NCI-H1694 (cell line): Measurements from ENCODE around the gene ZNF571.

Source experiments
- DNase-seq: peaks from one replicate; lab custom pipeline; 2025; lab: John Stamatoyannopoulos, UW

Gene ZNF571

DNA sequence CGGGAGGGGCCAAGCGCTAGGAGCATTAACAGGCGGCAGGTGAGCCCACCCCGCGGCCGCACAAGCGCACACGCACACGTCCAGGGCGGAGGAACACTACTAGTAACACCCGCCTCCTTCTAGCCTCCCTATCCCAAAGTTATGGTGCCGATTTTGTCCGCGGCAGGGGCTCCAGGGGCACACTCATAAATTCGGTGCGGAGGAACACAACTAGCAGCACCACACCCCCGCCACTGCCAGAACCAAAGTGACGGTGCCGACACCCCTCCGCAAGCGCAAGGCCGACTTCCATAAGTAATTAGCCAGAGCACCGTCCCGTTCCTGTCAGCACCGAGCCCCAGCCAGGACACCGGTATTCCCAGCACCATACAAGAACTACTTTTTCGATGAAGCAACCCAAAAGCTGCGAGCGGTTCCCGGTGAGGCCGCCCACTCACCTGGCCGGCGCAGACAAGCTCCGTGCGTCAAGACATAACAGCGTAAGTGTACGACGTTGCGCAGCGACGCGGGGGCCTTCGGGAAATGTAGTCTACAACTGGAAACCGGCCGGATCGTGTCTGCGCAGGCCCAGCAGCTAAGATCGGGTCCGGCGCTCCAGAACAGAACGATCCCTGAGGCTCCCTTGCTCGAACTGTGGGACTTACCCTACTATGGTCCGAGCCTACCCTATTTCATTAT is at the start of gene ZNF571, which contains the start of gene ZNF540:
TSS of gene ZNF571 (minus strand) at position 489 of the 678 bp plus-strand sequence. CDS start 8,116 bp downstream, outside the sequence.
TSS of gene ZNF540 (plus strand) at position 573 of the 678 bp plus-strand sequence. CDS start 3,572 bp downstream, outside the sequence.
- peak; percentile 79 for DNase-seq

DNA sequence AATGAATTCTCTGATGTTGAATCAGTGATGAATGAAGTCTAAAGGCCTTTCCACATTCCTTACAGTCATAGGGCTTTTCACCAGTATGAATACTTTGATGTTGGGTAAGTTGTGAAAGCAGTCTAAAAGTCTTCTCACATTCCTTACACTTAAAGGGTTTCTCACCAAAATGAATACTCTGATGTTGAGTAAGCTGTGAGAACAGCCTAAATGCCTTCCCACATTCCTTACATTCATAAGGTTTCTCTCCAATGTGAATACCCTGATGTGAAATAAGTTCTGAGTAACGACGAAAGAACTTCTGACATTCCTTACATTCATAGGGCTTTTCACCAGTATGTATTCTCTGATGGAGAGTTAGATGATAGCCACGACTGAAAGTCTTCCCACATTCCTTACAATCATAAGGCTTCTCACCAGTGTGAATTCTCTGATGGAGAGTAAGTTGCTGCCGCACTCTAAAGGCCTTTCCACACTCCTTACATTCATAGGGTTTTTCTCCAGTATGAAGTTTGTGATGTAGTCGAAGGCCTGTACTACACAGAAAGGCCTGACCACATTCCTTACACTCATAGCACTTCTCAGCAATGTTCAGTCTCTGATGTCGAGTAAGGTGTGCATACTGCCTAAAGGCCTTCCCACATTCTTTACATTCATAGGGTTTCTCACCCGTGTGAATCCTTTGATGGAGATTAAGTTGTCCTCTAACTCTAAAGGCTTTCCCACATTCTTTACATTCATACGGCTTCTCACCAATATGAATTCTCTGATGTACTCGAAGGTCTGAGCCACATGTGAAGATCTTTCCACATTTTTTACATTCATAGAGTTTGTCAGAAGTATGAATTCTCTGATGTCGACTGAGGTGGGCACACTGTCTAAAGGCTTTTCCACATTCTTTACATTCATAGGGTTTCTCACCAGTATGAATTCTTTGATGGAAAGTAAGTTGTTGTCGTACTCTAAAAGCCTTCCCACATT is 40.8 kb upstream of the ZNF571 start:
- DNase-seq, result no peak

DNA sequence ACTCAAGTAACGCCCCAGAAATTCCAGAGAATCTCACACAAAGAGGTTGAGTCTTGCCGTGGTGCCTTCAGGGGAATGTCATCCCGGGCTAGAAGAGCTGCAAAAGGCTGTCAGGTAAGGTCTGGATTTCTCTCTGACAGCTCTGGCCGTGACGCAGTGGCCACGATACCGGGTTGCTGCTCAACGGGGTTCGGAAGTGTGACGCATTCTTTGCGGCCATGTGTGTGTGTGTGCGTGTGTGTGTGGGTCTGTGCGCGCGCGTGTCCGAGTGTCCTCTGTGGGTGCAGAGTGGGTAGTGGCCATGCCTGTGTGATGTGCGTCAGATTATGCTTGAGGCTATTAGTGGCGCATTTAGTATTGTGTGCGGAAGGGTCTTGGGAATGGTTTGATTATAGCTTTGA is 390 bp upstream of the ZNF571 start:
- no peak for DNase-seq

DNA sequence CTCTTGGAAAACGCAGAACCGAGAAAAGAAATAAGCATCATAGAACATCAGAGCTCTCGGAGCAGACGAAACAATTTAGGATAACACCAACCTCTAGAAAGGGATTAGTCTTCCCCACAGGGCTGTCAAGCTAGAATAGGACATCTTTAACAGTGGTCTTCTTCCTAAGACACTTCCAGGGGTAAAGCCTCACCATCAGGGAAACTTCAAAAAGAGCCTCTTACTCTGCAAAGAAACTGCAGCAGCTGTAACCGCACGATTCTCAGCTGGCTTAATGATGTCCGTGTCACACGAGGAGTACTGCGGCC is 642 bp downstream of the ZNF571 start:
- no peak for DNase-seq

DNA sequence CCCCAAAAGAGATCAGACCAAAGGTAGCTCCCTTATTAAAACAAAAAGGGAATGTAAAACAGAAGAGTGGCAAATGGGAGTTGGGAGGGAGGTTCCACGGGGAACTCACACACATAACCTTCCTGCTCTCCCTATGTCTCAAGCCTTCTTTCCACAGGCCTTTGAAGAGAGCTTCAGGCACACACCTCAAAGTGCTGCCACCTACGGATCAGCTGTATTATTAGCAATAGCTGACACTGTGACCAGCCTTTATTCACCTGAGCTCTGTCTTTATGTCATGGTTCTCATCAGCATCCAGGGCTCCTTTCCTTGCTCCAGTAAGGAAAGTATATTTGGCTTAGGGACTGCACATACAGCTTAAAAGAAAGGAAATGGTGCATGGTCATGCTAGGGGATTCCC is 11.3 kb downstream of the ZNF571 start:
- no peak for DNase-seq

DNA sequence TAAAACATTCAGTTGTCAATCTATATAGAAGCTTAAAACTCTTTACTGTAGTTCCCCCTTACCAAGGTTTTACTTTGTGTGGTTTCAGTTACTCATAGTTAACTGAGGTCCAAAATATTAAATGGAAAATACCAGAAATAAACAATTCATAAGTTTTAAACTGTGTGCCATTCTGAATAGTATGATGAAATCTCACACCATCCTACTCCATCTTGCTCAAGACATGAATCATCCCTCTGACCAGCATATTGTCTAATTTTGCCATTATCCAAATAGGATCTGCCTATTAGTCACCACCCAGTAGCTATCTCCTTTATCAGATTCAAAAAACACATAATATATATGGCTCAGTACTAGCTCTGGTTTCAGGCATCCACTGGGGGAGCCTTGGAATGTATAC is 22.4 kb downstream of the ZNF571 start:
- DNase-seq, result no peak

DNA sequence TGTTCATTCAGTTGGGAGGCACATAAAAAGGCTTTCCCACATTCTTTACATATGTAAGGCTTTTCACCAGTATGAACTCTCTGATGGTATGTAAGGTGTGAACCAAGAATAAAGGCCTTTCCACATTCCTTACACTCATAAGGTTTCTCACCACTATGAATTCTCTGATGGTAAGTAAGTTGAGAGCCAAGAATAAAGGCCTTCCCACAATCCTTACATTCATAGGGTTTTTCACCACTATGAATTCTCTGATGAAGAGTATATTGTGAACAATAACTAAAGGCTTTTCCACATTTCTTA is 29.3 kb downstream of the ZNF571 start:
- no peak for DNase-seq

DNA sequence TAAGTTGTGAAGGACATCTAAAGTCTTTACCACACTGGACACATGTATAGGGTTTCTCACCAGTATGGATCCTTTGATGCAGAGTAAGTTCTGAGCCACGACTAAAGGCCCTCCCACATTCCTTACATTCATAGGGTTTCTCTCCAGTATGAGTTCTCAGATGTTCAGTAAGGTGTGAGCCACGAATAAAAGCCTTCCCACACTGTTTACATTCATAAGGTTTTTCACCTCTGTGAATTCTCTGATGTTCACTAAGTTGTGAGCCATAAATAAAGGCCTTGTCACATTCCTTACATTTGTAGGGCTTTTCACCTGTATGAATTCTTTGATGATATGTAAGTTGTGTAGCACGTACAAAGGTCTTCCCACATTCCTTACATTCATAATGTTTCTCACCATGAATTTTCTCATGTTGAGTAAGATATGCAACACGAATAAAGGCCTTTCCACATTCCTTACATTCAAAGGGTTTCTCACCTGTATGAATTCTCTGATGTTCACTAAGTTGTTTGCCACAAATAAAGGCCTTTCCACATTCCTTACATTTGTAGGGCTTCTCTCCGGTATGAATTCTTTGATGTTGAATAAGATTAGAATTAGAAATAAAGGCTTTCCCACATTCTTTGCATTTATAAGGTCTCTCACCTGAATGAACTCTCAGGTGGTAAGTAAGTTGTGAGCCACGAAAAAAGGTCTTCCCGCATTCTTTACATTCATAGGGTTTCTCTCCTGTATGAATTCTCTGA is 29.8 kb downstream of the ZNF571 start:
- no peak for DNase-seq

DNA sequence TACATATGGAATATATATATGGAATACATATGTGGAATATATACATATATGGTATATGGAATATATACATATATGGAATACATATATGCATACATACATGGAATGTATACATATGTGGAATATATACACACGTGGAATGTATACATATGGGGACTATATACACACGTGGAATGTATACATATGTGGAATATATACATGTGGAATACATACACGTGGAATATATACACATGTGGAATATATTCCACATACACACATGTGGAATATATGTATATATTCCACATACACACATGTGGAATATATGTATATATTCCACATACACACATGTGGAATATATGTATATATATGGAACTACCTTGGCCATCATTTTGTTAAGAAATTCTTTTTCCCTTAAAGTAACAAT is 31.1 kb downstream of the ZNF571 start:
- DNase-seq, result no peak

DNA sequence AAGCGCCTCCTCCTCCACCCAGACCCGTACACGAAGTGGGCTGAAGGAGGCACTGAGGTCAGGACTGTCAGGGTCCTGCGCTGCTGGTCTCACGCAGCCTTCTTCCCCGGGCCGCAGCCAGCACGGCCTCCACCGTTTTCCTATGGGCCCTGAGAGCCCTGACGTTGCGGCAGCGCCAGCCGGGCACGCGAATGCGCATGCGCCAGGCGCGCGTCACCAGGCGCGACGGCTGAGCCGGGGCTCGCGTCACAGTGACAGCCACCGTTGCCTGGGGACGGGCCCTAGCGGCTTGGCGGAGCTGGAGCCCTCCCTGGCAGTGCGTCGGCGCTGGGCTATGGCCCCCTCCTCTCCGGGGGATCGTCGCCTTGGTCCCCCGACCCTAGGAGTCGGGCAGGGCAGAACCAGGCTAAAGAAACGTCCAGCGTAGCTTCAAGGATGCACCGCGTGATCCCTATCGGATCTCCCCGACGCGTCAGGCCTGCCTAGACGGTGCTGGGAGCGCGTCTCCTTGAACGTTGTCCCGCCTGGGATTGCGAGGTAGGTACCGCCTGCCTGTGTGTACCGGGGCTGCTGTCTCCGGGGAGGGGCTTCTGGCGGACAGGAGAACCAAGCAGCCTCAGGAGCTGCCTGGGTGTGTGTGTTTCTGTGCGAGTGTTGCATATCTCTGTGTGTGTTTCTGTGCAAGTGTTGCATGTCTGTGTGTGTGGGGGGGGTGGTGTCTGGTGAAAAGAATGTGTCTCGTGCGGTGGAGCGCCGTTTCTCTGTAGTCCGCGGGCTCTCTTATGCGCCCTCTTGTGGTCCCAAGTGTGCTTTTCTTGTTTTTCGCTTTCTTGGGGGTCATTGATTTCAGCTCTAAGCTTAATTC is 43.2 kb downstream of the ZNF571 start:
- DNase-seq, result no peak

DNA sequence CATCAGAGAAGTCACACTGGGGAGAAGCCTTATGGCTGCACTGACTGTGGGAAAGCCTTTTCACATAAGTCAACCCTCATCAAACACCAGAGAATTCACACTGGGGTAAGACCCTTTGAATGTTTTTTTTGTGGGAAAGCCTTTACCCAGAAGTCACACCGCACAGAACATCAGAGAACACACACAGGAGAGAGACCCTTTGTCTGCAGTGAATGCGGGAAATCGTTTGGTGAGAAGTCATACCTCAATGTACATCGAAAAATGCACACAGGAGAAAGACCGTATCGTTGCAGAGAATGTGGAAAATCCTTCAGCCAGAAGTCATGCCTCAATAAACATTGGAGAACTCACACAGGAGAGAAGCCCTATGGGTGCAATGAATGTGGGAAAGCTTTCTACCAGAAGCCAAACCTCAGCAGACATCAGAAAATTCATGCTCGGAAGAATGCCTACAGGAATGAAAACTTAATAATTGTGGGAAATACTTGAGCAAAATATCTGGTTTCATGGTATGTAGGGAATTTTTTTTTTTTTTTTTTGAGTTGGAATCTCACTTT is 57.1 kb downstream of the ZNF571 start:
- no peak for DNase-seq

DNA sequence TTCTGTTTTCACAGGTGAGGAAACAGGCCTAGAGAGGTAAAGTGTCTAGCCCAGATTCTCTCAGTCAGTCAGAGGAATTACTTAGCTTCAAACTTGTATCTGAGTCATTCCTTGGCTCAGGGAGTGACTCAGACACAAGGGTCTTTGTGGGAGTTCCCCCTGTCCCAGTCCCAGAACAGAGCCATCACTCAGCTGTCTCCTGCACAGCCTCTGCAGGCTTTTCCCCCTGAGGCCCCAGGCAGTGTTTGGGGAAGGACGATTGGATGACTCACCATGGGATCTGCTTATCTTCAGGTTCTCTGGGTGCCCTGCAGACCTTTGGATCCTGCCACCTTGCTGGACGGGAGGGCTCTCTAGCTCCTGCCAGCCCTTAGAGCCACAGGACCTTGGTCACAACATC is 74.7 kb downstream of the ZNF571 start:
- no peak for DNase-seq
